Caco-2 (cell line): Measurements from ENCODE around the gene CLEC4M. TPM values are rescaled to one million over a fixed set of nuclear protein-coding genes. Genes with fewer than 3 reads are reported as not detected.

ENCODE experiments used
- BruUV-seq: library from RNA; stranded (reverse); fragments of 400-500 nt; replicated peaks from 2 replicates; lab custom pipeline; 2021; lab: Mats Ljungman, UMichigan
- CTCF ChIA-PET: fragments of 300-600 bp; sonication (Branson Sonifier 250); formaldehyde crosslinking; loops from one replicate; lab custom pipeline; 2022; ENCODE audit warnings: antibody characterized with exemption; lab: Charles Lee
- POLR2A ChIA-PET: fragments of 300-600 bp; sonication (Branson Sonifier 250); formaldehyde crosslinking; loops from one replicate; lab custom pipeline; 2022; ENCODE audit warnings: antibody characterized with exemption; lab: Charles Lee
- DNase-seq, 2 experiments: peaks; one replicate each; pipeline versions ENCODE4 v3.0.0 to v3.0.0-alpha.2; 2020 to 2022
- H3K27me3 ChIP-seq: replicated peaks from 2 replicates; pipeline ENCODE4 v1.6.0; 2011; ENCODE audit warnings: low read length; ENCODE audit not compliant: control insufficient read depth, insufficient read depth
- H3K36me3 ChIP-seq: 2 replicates; pipeline ENCODE4 v1.5.1; 2011; ENCODE audit warnings: low read length; ENCODE audit not compliant: control insufficient read depth, insufficient read depth
- H3K4me1 ChIP-seq: fragments of 250-450 bp; sonication (Bioruptor Pico); 2 replicates; pipeline ENCODE4 v1.5.1; 2020; ENCODE audit warnings: mild to moderate bottlenecking
- H3K4me3 ChIP-seq: 2 replicates; pipeline ENCODE4 v1.5.1; 2011; ENCODE audit warnings: low read depth, mild to moderate bottlenecking, control low read depth, low read length
- H3K9me3 ChIP-seq: fragments of 250-450 bp; sonication (Bioruptor Pico); 2 replicates; pipeline ENCODE4 v1.5.1; 2020; ENCODE audit warnings: mild to moderate bottlenecking, moderate library complexity
- H3K27ac Mint-ChIP-seq: one replicate; pipeline ENCODE4 v1.8.0; 2022; ENCODE audit warnings: mixed read lengths; ENCODE audit not compliant: unreplicated experiment
- H3K27me3 Mint-ChIP-seq: one replicate; pipeline ENCODE4 v1.8.0; 2022; ENCODE audit warnings: mixed read lengths; ENCODE audit not compliant: insufficient read depth, unreplicated experiment
- H3K36me3 Mint-ChIP-seq: one replicate; pipeline ENCODE4 v1.8.0; 2022; ENCODE audit warnings: mild to moderate bottlenecking, mixed read lengths; ENCODE audit not compliant: insufficient read depth, unreplicated experiment
- H3K4me1 Mint-ChIP-seq: one replicate; pipeline ENCODE4 v1.8.0; 2022; ENCODE audit warnings: low read depth, mixed read lengths; ENCODE audit not compliant: unreplicated experiment
- H3K4me3 Mint-ChIP-seq: one replicate; pipeline ENCODE4 v1.8.0; 2022; ENCODE audit warnings: mild to moderate bottlenecking, moderate library complexity, mixed read lengths; ENCODE audit not compliant: unreplicated experiment
- H3K9me3 Mint-ChIP-seq: one replicate; pipeline ENCODE4 v1.8.0; 2022; ENCODE audit warnings: mixed read lengths; ENCODE audit not compliant: unreplicated experiment
- intact Hi-C: fragments of 100-400 bp; cut with micrococcal nuclease; formaldehyde crosslinking; loops from one replicate; pipeline ENCODE4 v1.10.0; 2022; ENCODE audit not compliant: unreplicated experiment
- total RNA-seq: library from RNA; stranded (reverse); gene quantifications from 2 replicates; pipeline ENCODE4 v1.2.3, GENCODE V29; 2022
- TF ChIP-seq, protein P1 (sequence below), 2 experiments: fragments of 200-600 bp in 1 of 2; IDR thresholded peaks; 1 replicate in 1 of 2; 2 replicates in 1 of 2; pipeline versions ENCODE4 v1.5.1 to v1.8.0; 2011 to 2022; ENCODE audit warnings: antibody characterized with exemption in 1 of 2, control low read depth in 1 of 2, inconsistent platforms in 1 of 2, low read depth in 1 of 2, low read length in 1 of 2, mild to moderate bottlenecking in 1 of 2, moderate library complexity in 1 of 2; ENCODE audit not compliant: insufficient read depth in 1 of 2, severe bottlenecking in 1 of 2, unreplicated experiment in 1 of 2

The CLEC4M gene
- total RNA-seq, 1 experiment from 2014 or later, result not detected

- no TSS peak for BruUV-seq
Observed at GRCh38 chr19:7725791-7726190, 37.3 kb upstream of the CLEC4M start.

DNA sequence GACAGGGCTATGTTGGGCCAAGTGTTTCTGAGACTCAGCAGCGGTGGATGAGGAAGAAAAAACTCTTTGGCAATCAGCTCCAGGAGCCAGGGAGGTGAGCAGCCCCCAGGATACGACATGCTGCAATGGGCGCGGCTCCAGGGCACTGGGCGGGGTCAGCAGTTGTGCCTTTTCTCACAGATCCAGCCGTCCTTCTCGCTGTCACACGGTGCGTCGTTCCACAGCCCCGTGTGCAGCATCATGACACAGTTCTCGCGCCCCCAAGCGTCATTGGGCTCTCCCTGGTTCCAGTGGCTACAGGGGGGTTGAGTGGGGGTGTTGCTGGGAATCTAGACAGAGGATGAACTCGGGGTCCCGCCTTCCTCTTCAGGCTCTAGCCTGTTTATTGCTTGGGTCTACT is 33.8 kb upstream of the CLEC4M start:
- H3K4me1 ChIP-seq, result no peaks in the 10 kb centered on the region
- ChIA-PET CTCF (no interaction called here), POLR2A (no interaction called here)
- H3K36me3 Mint-ChIP-seq, result no peaks in the 10 kb centered on the region
- peak in 1 of 2 experiments; percentile 11 for DNase-seq
- no peak overlapping the region for H3K4me3 Mint-ChIP-seq
- H3K9me3 ChIP-seq, result no peaks in the 10 kb centered on the region
- no peak overlapping the region for H3K27ac Mint-ChIP-seq
- H3K9me3 Mint-ChIP-seq, result peaks cover 9% of the 10 kb centered on the region
- no peak overlapping the region for H3K4me3 ChIP-seq
- intact Hi-C loops, result no loop called here
- no peaks in the 10 kb centered on the region for H3K36me3 ChIP-seq
- H3K4me1 Mint-ChIP-seq, result peaks cover 8% of the 10 kb centered on the region
- TF ChIP-seq, protein P1, sequence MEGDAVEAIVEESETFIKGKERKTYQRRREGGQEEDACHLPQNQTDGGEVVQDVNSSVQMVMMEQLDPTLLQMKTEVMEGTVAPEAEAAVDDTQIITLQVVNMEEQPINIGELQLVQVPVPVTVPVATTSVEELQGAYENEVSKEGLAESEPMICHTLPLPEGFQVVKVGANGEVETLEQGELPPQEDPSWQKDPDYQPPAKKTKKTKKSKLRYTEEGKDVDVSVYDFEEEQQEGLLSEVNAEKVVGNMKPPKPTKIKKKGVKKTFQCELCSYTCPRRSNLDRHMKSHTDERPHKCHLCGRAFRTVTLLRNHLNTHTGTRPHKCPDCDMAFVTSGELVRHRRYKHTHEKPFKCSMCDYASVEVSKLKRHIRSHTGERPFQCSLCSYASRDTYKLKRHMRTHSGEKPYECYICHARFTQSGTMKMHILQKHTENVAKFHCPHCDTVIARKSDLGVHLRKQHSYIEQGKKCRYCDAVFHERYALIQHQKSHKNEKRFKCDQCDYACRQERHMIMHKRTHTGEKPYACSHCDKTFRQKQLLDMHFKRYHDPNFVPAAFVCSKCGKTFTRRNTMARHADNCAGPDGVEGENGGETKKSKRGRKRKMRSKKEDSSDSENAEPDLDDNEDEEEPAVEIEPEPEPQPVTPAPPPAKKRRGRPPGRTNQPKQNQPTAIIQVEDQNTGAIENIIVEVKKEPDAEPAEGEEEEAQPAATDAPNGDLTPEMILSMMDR (IDR thresholded peaks at IDR 0.05; ENCODE audit: insufficient read depth in 1 of 2, low read depth in 1 of 2, low read length in 1 of 2, severe bottlenecking in 1 of 2, unreplicated experiment in 1 of 2), result no peak
- H3K27me3 ChIP-seq, result no peaks in the 10 kb centered on the region
- peaks cover 26% of the 10 kb centered on the region for H3K27me3 Mint-ChIP-seq
- no TSS peak for BruUV-seq

More at GRCh38 chr19:7725791-7726190, 37.3 kb upstream of the CLEC4M start:
- H3K27ac Mint-ChIP-seq, result no peak overlapping the region
- H3K27me3 Mint-ChIP-seq, result peaks cover 22% of the 10 kb centered on the region
- Histone ChIP-seq H3K4me3 (no peak overlapping the region), H3K9me3 (no peaks in the 10 kb centered on the region), H3K36me3 (no peaks in the 10 kb centered on the region), H3K27me3 (no peaks in the 10 kb centered on the region), H3K4me1 (no peaks in the 10 kb centered on the region)
- intact Hi-C loops, result no loop called here
- peaks cover 9% of the 10 kb centered on the region for H3K9me3 Mint-ChIP-seq
- ChIA-PET POLR2A (no interaction called here), CTCF (no interaction called here)
- DNase-seq, result no peak
- H3K4me3 Mint-ChIP-seq, result no peak overlapping the region
- H3K4me1 Mint-ChIP-seq, result peaks cover 5% of the 10 kb centered on the region
- no peaks in the 10 kb centered on the region for H3K36me3 Mint-ChIP-seq
- TF ChIP-seq, protein P1 (IDR thresholded peaks at IDR 0.05; ENCODE audit: insufficient read depth in 1 of 2, low read depth in 1 of 2, low read length in 1 of 2, severe bottlenecking in 1 of 2, unreplicated experiment in 1 of 2), result no peak

- Histone ChIP-seq H3K9me3 (no peaks in the 10 kb centered on the region), H3K36me3 (no peaks in the 10 kb centered on the region), H3K4me3 (no peak overlapping the region), H3K27me3 (no peaks in the 10 kb centered on the region), H3K4me1 (no peaks in the 10 kb centered on the region)
- H3K27me3 Mint-ChIP-seq, result peaks cover 29% of the 10 kb centered on the region
- no peak for DNase-seq
- ChIA-PET POLR2A (no interaction called here), CTCF (no interaction called here)
- TF ChIP-seq, protein P1 (IDR thresholded peaks at IDR 0.05; ENCODE audit: insufficient read depth in 1 of 2, low read depth in 1 of 2, low read length in 1 of 2, severe bottlenecking in 1 of 2, unreplicated experiment in 1 of 2), result no peak
- no peak overlapping the region for H3K27ac Mint-ChIP-seq
- no peak overlapping the region for H3K4me3 Mint-ChIP-seq
- intact Hi-C loops, result no loop called here
- no peaks in the 10 kb centered on the region for H3K36me3 Mint-ChIP-seq
- H3K9me3 Mint-ChIP-seq, result peaks cover 9% of the 10 kb centered on the region
- BruUV-seq, result no TSS peak
- H3K4me1 Mint-ChIP-seq, result peaks cover 12% of the 10 kb centered on the region
Observed at GRCh38 chr19:7729831-7730285, 33.2 kb upstream of the CLEC4M start.
